ENCODE data around the gene LENEP.

DNA sequence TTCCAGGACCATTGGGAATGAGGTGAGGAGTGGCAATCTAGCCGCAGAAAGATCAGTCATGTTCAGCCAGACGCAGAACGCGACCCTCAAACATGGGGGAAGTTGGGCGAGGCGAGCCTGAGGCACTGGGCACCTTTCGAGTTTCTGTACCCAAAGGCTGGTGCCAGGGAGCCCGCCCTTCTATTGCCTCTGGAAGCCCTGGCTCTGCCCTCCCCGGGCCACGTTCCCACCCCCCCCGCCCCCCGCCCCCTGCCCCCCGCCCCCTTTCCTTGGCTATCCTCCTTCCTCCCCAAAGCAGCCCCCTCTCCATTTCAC lies 7.0 kb downstream of the LENEP start:
- TF ChIP-seq, protein P1, sequence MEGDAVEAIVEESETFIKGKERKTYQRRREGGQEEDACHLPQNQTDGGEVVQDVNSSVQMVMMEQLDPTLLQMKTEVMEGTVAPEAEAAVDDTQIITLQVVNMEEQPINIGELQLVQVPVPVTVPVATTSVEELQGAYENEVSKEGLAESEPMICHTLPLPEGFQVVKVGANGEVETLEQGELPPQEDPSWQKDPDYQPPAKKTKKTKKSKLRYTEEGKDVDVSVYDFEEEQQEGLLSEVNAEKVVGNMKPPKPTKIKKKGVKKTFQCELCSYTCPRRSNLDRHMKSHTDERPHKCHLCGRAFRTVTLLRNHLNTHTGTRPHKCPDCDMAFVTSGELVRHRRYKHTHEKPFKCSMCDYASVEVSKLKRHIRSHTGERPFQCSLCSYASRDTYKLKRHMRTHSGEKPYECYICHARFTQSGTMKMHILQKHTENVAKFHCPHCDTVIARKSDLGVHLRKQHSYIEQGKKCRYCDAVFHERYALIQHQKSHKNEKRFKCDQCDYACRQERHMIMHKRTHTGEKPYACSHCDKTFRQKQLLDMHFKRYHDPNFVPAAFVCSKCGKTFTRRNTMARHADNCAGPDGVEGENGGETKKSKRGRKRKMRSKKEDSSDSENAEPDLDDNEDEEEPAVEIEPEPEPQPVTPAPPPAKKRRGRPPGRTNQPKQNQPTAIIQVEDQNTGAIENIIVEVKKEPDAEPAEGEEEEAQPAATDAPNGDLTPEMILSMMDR (IDR thresholded peaks at IDR 0.05): no peak
- TF ChIP-seq POLR2A (IDR thresholded peaks at IDR 0.05): no peak
